OCI-LY1 (cell line): Measurements from ENCODE around the gene IQSEC3.

Experiments used
- H2AFZ ChIP-seq: fragments of 200-600 bp; sonication (generic), shearing (Covaris generic); 2 replicates; pipeline ENCODE4 v1.6.0; 2014; ENCODE audit warnings: antibody characterized with exemption, mild to moderate bottlenecking, low read length
- H3F3A ChIP-seq: fragments of 200-600 bp; sonication (generic), shearing (Covaris generic); 2 replicates; pipeline ENCODE4 v1.6.0; 2014; ENCODE audit warnings: mild to moderate bottlenecking, antibody characterized with exemption, low read length, moderate library complexity; ENCODE audit not compliant: insufficient read depth
- H3K27ac ChIP-seq: fragments of 200-600 bp; sonication (generic); 2 replicates; pipeline ENCODE4 v1.5.1; 2014; ENCODE audit warnings: low read length, mixed run types, mild to moderate bottlenecking, low read depth; ENCODE audit not compliant: poor library complexity, severe bottlenecking
- H3K27me3 ChIP-seq: fragments of 200-600 bp; sonication (generic); 2 replicates; pipeline ENCODE4 v1.6.0; 2014; ENCODE audit warnings: antibody characterized with exemption, mild to moderate bottlenecking, low read length, moderate library complexity; ENCODE audit not compliant: insufficient read depth
- H3K36me3 ChIP-seq: fragments of 200-600 bp; sonication (generic); 2 replicates; pipeline ENCODE4 v1.6.1; 2014; ENCODE audit warnings: mild to moderate bottlenecking, antibody characterized with exemption, low read length, moderate library complexity, mixed read lengths; ENCODE audit not compliant: insufficient read depth
- H3K4me1 ChIP-seq: fragments of 200-600 bp; sonication (generic); 2 replicates; pipeline ENCODE4 v1.5.1; 2014; ENCODE audit warnings: mild to moderate bottlenecking, low read length, moderate library complexity; ENCODE audit not compliant: insufficient read depth, severe bottlenecking
- H3K4me2 ChIP-seq: fragments of 200-600 bp; sonication (generic), shearing (Covaris generic); 2 replicates; pipeline ENCODE4 v1.6.1; 2014; ENCODE audit warnings: low read length
- H3K4me3 ChIP-seq: fragments of 200-600 bp; sonication (generic); 2 replicates; pipeline ENCODE4 v1.5.1; 2014; ENCODE audit warnings: low read length, low read depth, mild to moderate bottlenecking, mixed read lengths; ENCODE audit not compliant: poor library complexity, severe bottlenecking
- H3K79me2 ChIP-seq: fragments of 200-600 bp; shearing (Covaris generic); 2 replicates; pipeline ENCODE4 v1.6.1; 2016; ENCODE audit warnings: mixed run types, low read length, mixed read lengths; ENCODE audit not compliant: insufficient read depth
- H3K9ac ChIP-seq: fragments of 200-600 bp; sonication (generic), shearing (Covaris generic); 2 replicates; pipeline ENCODE4 v1.6.1; 2014; ENCODE audit warnings: mild to moderate bottlenecking, low read length, mixed read lengths
- H3K9me2 ChIP-seq: fragments of 200-600 bp; sonication (generic), shearing (Covaris generic); 2 replicates; pipeline ENCODE4 v1.6.1; 2014; ENCODE audit warnings: low read depth, mild to moderate bottlenecking, low read length, mixed read lengths
- H3K9me3 ChIP-seq: fragments of 200-600 bp; shearing (Covaris generic); 2 replicates; pipeline ENCODE4 v1.6.1; 2014; ENCODE audit warnings: low read length, mixed read lengths
- H4K20me1 ChIP-seq: fragments of 200-600 bp; sonication (generic), shearing (Covaris generic); 2 replicates; pipeline ENCODE4 v1.6.0; 2016; ENCODE audit warnings: mild to moderate bottlenecking, low read length; ENCODE audit not compliant: insufficient read depth
- CTCF ChIP-seq: fragments of 200-600 bp; sonication (generic), shearing (Covaris generic); IDR thresholded peaks from 2 replicates; pipeline ENCODE4 v1.5.1; 2017; ENCODE audit warnings: mild to moderate bottlenecking, antibody characterized with exemption, low read length, moderate library complexity, mixed read lengths
- EZH2 ChIP-seq: fragments of 200-600 bp; sonication (generic), shearing (Covaris generic); IDR thresholded peaks from 2 replicates; pipeline ENCODE4 v1.8.0; 2017; ENCODE audit warnings: borderline replicate concordance, mixed run types, mild to moderate bottlenecking, antibody characterized with exemption, low read length, moderate library complexity, mixed read lengths

The IQSEC3 gene

GRCh38 chr12:114626-115211 is 48.2 kb downstream of the IQSEC3 start:
- Histone ChIP-seq H3K9me2 (no peaks in the 10 kb centered on the region), H3K9ac (no peak overlapping the region), H3K27me3 (0 out of 2 replicates have a peak, but pooled peaks cover 4% of the 10 kb centered on the region), H3K4me2 (no peak overlapping the region), H3K79me2 (no peaks in the 10 kb centered on the region), H3K4me1 (no peaks in the 10 kb centered on the region), H4K20me1 (no peaks in the 10 kb centered on the region), H3K9me3 (no peaks in the 10 kb centered on the region), H3K27ac (no peak overlapping the region), H3K36me3 (no peaks in the 10 kb centered on the region), H2AFZ (no peak overlapping the region), H3K4me3 (no peak overlapping the region), H3F3A (no peaks in the 10 kb centered on the region)
- no peak for TF ChIP-seq EZH2
- no peak for TF ChIP-seq CTCF

DNA sequence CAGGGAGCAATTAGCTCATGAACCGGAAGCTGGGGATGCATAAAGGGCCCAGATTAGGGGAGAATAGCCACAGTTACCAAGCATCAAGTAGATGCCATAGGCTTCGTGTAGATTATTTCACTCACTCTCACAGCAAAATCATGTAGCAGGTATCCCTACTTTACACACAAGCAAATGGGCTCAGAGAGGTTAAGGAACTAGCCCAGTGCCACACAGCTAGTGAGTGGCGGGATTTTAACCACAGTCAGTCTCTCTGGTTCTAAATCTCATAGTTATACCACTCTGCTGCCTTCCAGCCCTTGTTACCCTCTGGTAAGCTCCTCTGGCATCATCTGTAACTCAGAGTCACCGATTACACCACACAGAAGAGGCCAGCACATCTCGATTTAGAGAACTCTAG is 49.0 kb downstream of the IQSEC3 start:
- Histone ChIP-seq H3K9me3 (no peaks in the 10 kb centered on the region), H3K4me2 (no peak overlapping the region), H3F3A (no peaks in the 10 kb centered on the region), H3K9ac (no peak overlapping the region), H3K4me3 (no peak overlapping the region), H3K4me1 (no peaks in the 10 kb centered on the region), H4K20me1 (no peaks in the 10 kb centered on the region), H3K9me2 (no peaks in the 10 kb centered on the region), H3K36me3 (no peaks in the 10 kb centered on the region), H3K27me3 (0 out of 2 replicates have a peak, but pooled peaks cover 6% of the 10 kb centered on the region), H2AFZ (no peak overlapping the region), H3K27ac (no peak overlapping the region), H3K79me2 (no peaks in the 10 kb centered on the region)
- TF ChIP-seq EZH2: no peak
- no peak for TF ChIP-seq CTCF

- no peak overlapping the region for H3K4me2 ChIP-seq
Observed at GRCh38 chr12:115960-116915, 49.7 kb downstream of the IQSEC3 start.

More at GRCh38 chr12:115960-116915, 49.7 kb downstream of the IQSEC3 start:
- Histone ChIP-seq H3K9me3 (no peaks in the 10 kb centered on the region), H3K9me2 (no peaks in the 10 kb centered on the region), H3K27me3 (0 out of 2 replicates have a peak, but pooled peaks cover 6% of the 10 kb centered on the region), H2AFZ (no peak overlapping the region), H3F3A (no peaks in the 10 kb centered on the region), H3K4me3 (no peak overlapping the region), H3K4me1 (no peaks in the 10 kb centered on the region), H4K20me1 (no peaks in the 10 kb centered on the region), H3K36me3 (no peaks in the 10 kb centered on the region), H3K9ac (no peak overlapping the region), H3K79me2 (no peaks in the 10 kb centered on the region), H3K27ac (no peak overlapping the region)
- TF ChIP-seq CTCF: no peak
- TF ChIP-seq EZH2: no peak
